Ascending aorta (tissue), 2 donors: Measurements from ENCODE around the gene ZSCAN23. TPM values are rescaled to one million over a fixed set of nuclear protein-coding genes. Genes with fewer than 3 reads are reported as not detected.
"Not testable (repeated sequence)": the region's sequence is repeated elsewhere in the genome, so short reads cannot be mapped to it uniquely, and the experiment has no call there.

ENCODE experiments used
- DNase-seq, 2 donors: peaks; one replicate each; pipeline ENCODE4 v3.0.0-alpha.2; 2019; ENCODE audit warnings: low spot score in 2 of 2
- H3K27ac ChIP-seq, 2 donors: fragments of 200-600 bp; sonication (generic); one replicate each; pipeline ENCODE4 v1.5.1; 2016 to 2017; ENCODE audit warnings: mild to moderate bottlenecking in 1 of 2
- H3K27me3 ChIP-seq: fragments of 200-600 bp; sonication (generic); one replicate; pipeline ENCODE4 v1.5.1; 2017
- H3K36me3 ChIP-seq, 2 donors: fragments of 200-600 bp; sonication (generic); one replicate each; pipeline ENCODE4 v1.5.1; 2016
- H3K4me1 ChIP-seq, 2 donors: fragments of 200-600 bp; sonication (generic); one replicate each; pipeline ENCODE4 v1.5.1; 2016 to 2017; ENCODE audit warnings: mild to moderate bottlenecking in 1 of 2
- H3K4me3 ChIP-seq, 2 donors: fragments of 200-600 bp; sonication (generic); one replicate each; pipeline ENCODE4 v1.5.1; 2016 to 2017; ENCODE audit warnings: mild to moderate bottlenecking in 1 of 2
- H3K9me3 ChIP-seq, 2 donors: fragments of 200-600 bp; sonication (generic); one replicate each; pipeline ENCODE4 v1.5.1; 2016
- intact Hi-C: fragments of 100-400 bp; cut with DNase I; formaldehyde crosslinking; loops from one replicate; pipeline ENCODE4 v1.15.1; 2023
- total RNA-seq: library from RNA; depleted of rRNA; stranded (reverse); fragments of >200 nt; gene quantifications from one replicate; pipeline ENCODE4 v1.1.0, GENCODE V29; 2016
- TF ChIP-seq, protein P1 (sequence below), 3 experiments: fragments of 200-600 bp in 2 of 3; fragments of 450-650 bp in 1 of 3; sonication (generic) in 2 of 3; IDR thresholded peaks; one replicate each; pipeline ENCODE4 v1.5.1; 2016 to 2019; ENCODE audit warnings: antibody characterized with exemption in 3 of 3, mild to moderate bottlenecking in 1 of 3, moderate library complexity in 1 of 3

ZSCAN23 gene
- total RNA-seq, 1 donor from 2014 or later, result not detected

GRCh38 chr6:28474441-28475219 is 31.3 kb upstream of the ZSCAN23 start:
- no peaks in the 10 kb centered on the region for H3K36me3 ChIP-seq
- H3K4me1 ChIP-seq, result no peaks in the 10 kb centered on the region
- no peak for DNase-seq
- TF ChIP-seq, protein P1, sequence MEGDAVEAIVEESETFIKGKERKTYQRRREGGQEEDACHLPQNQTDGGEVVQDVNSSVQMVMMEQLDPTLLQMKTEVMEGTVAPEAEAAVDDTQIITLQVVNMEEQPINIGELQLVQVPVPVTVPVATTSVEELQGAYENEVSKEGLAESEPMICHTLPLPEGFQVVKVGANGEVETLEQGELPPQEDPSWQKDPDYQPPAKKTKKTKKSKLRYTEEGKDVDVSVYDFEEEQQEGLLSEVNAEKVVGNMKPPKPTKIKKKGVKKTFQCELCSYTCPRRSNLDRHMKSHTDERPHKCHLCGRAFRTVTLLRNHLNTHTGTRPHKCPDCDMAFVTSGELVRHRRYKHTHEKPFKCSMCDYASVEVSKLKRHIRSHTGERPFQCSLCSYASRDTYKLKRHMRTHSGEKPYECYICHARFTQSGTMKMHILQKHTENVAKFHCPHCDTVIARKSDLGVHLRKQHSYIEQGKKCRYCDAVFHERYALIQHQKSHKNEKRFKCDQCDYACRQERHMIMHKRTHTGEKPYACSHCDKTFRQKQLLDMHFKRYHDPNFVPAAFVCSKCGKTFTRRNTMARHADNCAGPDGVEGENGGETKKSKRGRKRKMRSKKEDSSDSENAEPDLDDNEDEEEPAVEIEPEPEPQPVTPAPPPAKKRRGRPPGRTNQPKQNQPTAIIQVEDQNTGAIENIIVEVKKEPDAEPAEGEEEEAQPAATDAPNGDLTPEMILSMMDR (IDR thresholded peaks at IDR 0.05), result no peak
- H3K4me3 ChIP-seq, result no peak overlapping the region
- intact Hi-C loops, result no loop called here
- H3K27me3 ChIP-seq, result no peaks in the 10 kb centered on the region
- H3K9me3 ChIP-seq, result no peaks in the 10 kb centered on the region
- H3K27ac ChIP-seq, result no peak overlapping the region

DNA sequence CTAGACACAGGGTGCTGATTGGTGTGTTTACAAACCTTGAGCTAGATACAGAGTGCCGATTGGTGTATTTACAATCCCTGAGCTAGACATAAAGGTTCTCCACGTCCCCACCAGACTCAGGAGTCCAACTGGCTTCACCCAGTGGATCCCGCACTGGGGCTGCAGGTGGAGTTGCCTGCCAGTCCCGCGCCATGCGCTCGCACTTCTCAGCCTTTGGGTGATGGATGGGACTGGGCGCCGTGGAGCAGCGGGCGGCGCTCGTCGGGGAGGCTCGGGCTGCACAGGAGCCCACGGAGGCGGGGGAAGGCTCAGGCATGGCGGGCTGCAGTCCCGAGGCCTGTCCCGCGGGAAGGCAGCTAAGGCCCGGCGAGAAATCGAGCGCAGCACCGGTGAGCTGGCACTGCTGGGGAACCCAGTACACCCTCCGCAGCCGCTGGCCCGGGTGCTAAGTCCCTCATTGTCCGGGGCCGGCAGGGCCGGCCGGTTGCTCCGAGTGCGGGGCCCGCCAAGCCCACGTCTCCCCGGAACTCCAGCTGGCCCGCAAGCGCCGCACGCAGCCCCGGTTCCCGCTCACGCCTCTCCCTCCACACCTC is 26.0 kb upstream of the ZSCAN23 start:
- not testable (repeated sequence) for DNase-seq

DNA sequence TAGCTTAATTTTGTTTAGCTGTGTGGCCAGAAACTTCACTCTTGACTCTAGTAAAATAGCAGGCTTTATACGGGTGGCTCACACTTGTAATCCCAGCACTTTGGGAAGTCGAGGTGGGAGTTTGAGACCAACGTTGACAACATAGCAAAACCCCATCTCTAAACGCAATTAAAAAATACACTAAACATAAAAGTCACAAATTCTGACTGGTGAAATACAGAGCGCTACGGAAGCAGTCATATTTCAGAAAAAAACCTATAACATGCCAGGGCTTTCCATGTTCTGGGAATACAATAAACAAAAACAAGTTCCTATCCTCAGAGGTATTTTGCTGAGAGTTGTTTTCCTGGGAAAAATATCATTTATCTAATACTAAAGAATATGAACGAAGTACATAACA is 24.8 kb upstream of the ZSCAN23 start:
- Histone ChIP-seq H3K4me3 (no peak overlapping the region), H3K27me3 (no peaks in the 10 kb centered on the region), H3K36me3 (no peaks in the 10 kb centered on the region), H3K27ac (no peak overlapping the region), H3K9me3 (no peaks in the 10 kb centered on the region), H3K4me1 (no peaks in the 10 kb centered on the region)
- intact Hi-C loops, result no loop called here
- DNase-seq, result no peak
- TF ChIP-seq, protein P1 (IDR thresholded peaks at IDR 0.05), result no peak

More for the DNA sequence above, 26.0 kb upstream of the ZSCAN23 start:
- H3K36me3 ChIP-seq, H3K4me1 ChIP-seq, intact Hi-C loops, H3K27me3 ChIP-seq, H3K27ac ChIP-seq, H3K4me3 ChIP-seq, H3K9me3 ChIP-seq: not testable (repeated sequence)

- intact Hi-C loops, result no loop called here
- H3K9me3 ChIP-seq, result no peaks in the 10 kb centered on the region
- H3K4me1 ChIP-seq, result no peaks in the 10 kb centered on the region
- no peak for DNase-seq
- H3K36me3 ChIP-seq, result no peaks in the 10 kb centered on the region
- TF ChIP-seq, protein P1 (IDR thresholded peaks at IDR 0.05), result no peak
- H3K27me3 ChIP-seq, result no peaks in the 10 kb centered on the region
- no peak overlapping the region for H3K27ac ChIP-seq
- no peak overlapping the region for H3K4me3 ChIP-seq
Measured at GRCh38 chr6:28462401-28462800, 19.1 kb upstream of the ZSCAN23 start.

- Histone ChIP-seq H3K27me3 (no peaks in the 10 kb centered on the region), H3K4me1 (no peaks in the 10 kb centered on the region), H3K4me3 (no peak overlapping the region), H3K36me3 (no peaks in the 10 kb centered on the region), H3K27ac (no peak overlapping the region), H3K9me3 (no peaks in the 10 kb centered on the region)
- DNase-seq, result no peak
- intact Hi-C loops, result no loop called here
- TF ChIP-seq, protein P1 (IDR thresholded peaks at IDR 0.05), result no peak
Measured at GRCh38 chr6:28458568-28458967, 15.3 kb upstream of the ZSCAN23 start.

DNA sequence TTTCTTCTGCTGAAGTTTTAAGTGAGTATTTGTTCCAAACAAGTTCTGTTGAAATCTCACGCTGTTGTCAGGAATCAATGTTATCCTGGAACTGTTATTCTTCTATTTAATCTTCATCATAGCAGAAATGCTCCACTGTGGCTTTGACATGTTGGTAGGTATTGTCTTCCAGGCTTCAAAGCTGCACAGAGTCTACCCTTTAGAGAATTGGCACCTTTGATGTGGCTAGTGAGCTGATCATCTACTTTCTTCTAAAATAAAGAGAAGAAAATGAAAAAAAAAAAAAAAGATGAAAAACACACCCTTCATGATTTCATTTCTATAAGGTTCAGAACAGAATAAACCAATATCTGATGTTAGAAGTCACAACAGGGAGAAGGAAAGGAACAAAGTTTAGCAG is 5.8 kb upstream of the ZSCAN23 start:
- TF ChIP-seq, protein P1 (IDR thresholded peaks at IDR 0.05), result no peak
- Histone ChIP-seq H3K9me3 (no peaks in the 10 kb centered on the region), H3K4me1 (no peaks in the 10 kb centered on the region), H3K27ac (no peak overlapping the region), H3K4me3 (no peak overlapping the region), H3K36me3 (no peaks in the 10 kb centered on the region), H3K27me3 (no peaks in the 10 kb centered on the region)
- intact Hi-C loops, result no loop called here
- DNase-seq, result no peak

DNA sequence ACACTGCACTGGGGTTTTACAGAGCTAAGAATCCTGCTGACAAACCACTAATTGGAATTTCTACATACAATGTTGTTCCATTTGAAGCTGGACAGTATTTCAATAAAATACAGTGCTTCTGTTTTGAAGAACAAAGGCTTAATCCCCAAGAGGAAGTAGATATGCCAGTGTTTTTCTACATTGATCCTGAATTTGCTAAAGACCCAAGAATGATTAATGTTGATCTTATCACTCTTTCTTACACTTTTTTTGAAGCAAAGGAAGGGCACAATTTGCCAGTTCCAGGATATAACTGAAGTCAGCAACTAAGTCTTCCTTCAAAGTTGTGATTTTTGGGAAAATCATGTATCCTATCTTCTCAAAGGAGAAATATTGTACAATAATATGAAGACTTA is 4.2 kb upstream of the ZSCAN23 start:
- H3K9me3 ChIP-seq, DNase-seq, H3K27ac ChIP-seq, intact Hi-C loops, H3K27me3 ChIP-seq, H3K36me3 ChIP-seq, H3K4me1 ChIP-seq: not testable (repeated sequence)
- H3K4me3 ChIP-seq, result peak overlapping the region; percentile 37 to 52
